K562 (cell line): ENCODE measurements around the gene RUNX1. TPM values are rescaled to one million over a fixed set of nuclear protein-coding genes. Genes with fewer than 3 reads are reported as not detected.
A peak's percentile ranks its signal among the peaks of the same experiment; 100 is the strongest.

ENCODE experiments used
- ATAC-seq: fragments of 200-7000 bp; cut with Tn5 transposase; 3 replicates; pipeline ENCODE4 v1.9.1; 2020; ENCODE audit warnings: moderate library complexity
- BruUV-seq: library from RNA; stranded (reverse); fragments of 400-500 nt; replicated peaks from 2 replicates; lab custom pipeline; 2021; lab: Mats Ljungman, UMichigan
- CTCF ChIA-PET: fragments of 300-600 bp; formaldehyde crosslinking; extraction: SDS; loops from one replicate; lab custom pipeline; 2021; ENCODE audit warnings: low intra/inter-chr PET ratio; lab: Yijun Ruan, JAX
- POLR2A ChIA-PET: fragments of 300-600, 350-650 bp; sonication (Branson Sonifier 250); formaldehyde crosslinking; extraction: SDS; loops from one replicate; lab custom pipeline; 2021; ENCODE audit warnings: antibody characterized with exemption, inconsistent platforms; lab: Yijun Ruan, JAX
- DNase-seq, 4 experiments: peaks; one replicate each; pipeline versions ENCODE4 v3.0.0 to v3.0.0-alpha.2; 2011 to 2018; ENCODE audit warnings: low spot score in 3 of 4, mixed read lengths in 3 of 4; ENCODE audit errors: extremely low read depth in 1 of 4
- FAIRE-seq: peaks from 2 replicates; lab custom pipeline; 2011; peaks lifted over from hg19 to GRCh38; lab: Jason Lieb, UNC
- H2AFZ ChIP-seq: 2 replicates; pipeline ENCODE4 v1.6.0; 2011; ENCODE audit warnings: low read depth, low read length, control low read depth, inconsistent platforms
- H3K27ac ChIP-seq: fragments of 200-600 bp; 3 replicates; pipeline ENCODE4 v1.8.0; 2011; ENCODE audit warnings: low read depth, mild to moderate bottlenecking, control low read depth, inconsistent platforms, low read length, moderate library complexity, mixed read lengths; ENCODE audit errors: extremely low read depth
- H3K27me3 ChIP-seq, 2 experiments: fragments of 300-600 bp in 1 of 2; 2 replicates in 1 of 2; 3 replicates in 1 of 2; pipeline versions ENCODE4 v1.6.0 to v1.8.0; 2011; ENCODE audit warnings: inconsistent platforms in 2 of 2, low read length in 2 of 2, mild to moderate bottlenecking in 1 of 2, mixed read lengths in 1 of 2, moderate library complexity in 1 of 2; ENCODE audit not compliant: control insufficient read depth in 2 of 2, insufficient read depth in 2 of 2
- H3K36me3 ChIP-seq: fragments of 300-600 bp; 3 replicates; pipeline ENCODE4 v1.8.0; 2011; ENCODE audit warnings: mild to moderate bottlenecking, low read length, inconsistent platforms; ENCODE audit not compliant: control insufficient read depth, insufficient read depth
- H3K4me1 ChIP-seq, 2 experiments: fragments of 200-600 bp in 1 of 2; replicated peaks in 1 of 2; 2 replicates in 1 of 2; 3 replicates in 1 of 2; pipeline versions ENCODE4 v1.5.1 to v1.8.0; 2011; ENCODE audit warnings: inconsistent platforms in 2 of 2, low read length in 2 of 2, mild to moderate bottlenecking in 1 of 2, mixed read lengths in 1 of 2, moderate library complexity in 1 of 2; ENCODE audit not compliant: control insufficient read depth in 2 of 2, insufficient read depth in 2 of 2
- H3K4me2 ChIP-seq: 2 replicates; pipeline ENCODE4 v1.6.1; 2011; ENCODE audit warnings: low read length, control low read depth, inconsistent platforms, mixed read lengths; ENCODE audit not compliant: insufficient read depth
- H3K4me3 ChIP-seq: fragments of 200-600 bp; sonication (generic), shearing (Covaris generic); 2 replicates; pipeline ENCODE4 v1.5.1; 2016; ENCODE audit warnings: control low read depth, inconsistent platforms
- H3K79me2 ChIP-seq: fragments of 200-600 bp; 3 replicates; pipeline ENCODE4 v1.8.0; 2011; ENCODE audit warnings: low read length, inconsistent platforms; ENCODE audit not compliant: control insufficient read depth, insufficient read depth
- H3K9ac ChIP-seq, 2 experiments: 2 replicates each; pipeline versions ENCODE4 v1.6.0 to v1.6.1; 2011; ENCODE audit warnings: low read depth in 2 of 2, low read length in 2 of 2, control low read depth in 1 of 2, inconsistent platforms in 1 of 2, mild to moderate bottlenecking in 1 of 2, mixed read lengths in 1 of 2; ENCODE audit not compliant: insufficient read depth in 1 of 2
- H3K9me1 ChIP-seq: one replicate; pipeline ENCODE4 v1.6.0; 2011; ENCODE audit warnings: inconsistent platforms, mild to moderate bottlenecking, low read length, moderate library complexity; ENCODE audit not compliant: control insufficient read depth, insufficient read depth
- H3K9me3 ChIP-seq: replicated peaks from 2 replicates; pipeline ENCODE4 v1.5.1; 2011; ENCODE audit warnings: low read depth, low read length, inconsistent platforms; ENCODE audit not compliant: control insufficient read depth, insufficient read depth
- H4K20me1 ChIP-seq: replicated peaks from 2 replicates; pipeline ENCODE4 v1.6.1; 2011; ENCODE audit warnings: low read length, inconsistent platforms, mixed read lengths; ENCODE audit not compliant: control insufficient read depth, insufficient read depth
- BACH1 ChIP-seq: fragments of 200-800 bp; sonication (Bioruptor generic); IDR thresholded peaks from 2 replicates; pipeline ENCODE4 v1.6.1; 2016; ENCODE audit warnings: missing genetic modification characterization, missing compliant biosample characterization
- HMG20B ChIP-seq: fragments of 250-450 bp; sonication (Bioruptor Pico); IDR thresholded peaks from 2 replicates; pipeline ENCODE4 v1.5.0; 2021; ENCODE audit warnings: mild to moderate bottlenecking
- HNRNPLL ChIP-seq: fragments of 200-400 bp; formaldehyde crosslinking; IDR thresholded peaks from 2 replicates; pipeline ENCODE4 v1.6.1; 2017; ENCODE audit warnings: low read length, low read depth, mild to moderate bottlenecking; ENCODE audit not compliant: poor library complexity, severe bottlenecking
- JUN ChIP-seq, 2 experiments: sonication (generic) in 1 of 2; formaldehyde crosslinking in 1 of 2; IDR thresholded peaks; 2 replicates each; pipeline versions ENCODE4 v1.6.1 to v1.8.0; 2012 to 2022; ENCODE audit warnings: borderline replicate concordance in 2 of 2, mild to moderate bottlenecking in 2 of 2, improper control_type of control experiment in 1 of 2, low read depth in 1 of 2, low read length in 1 of 2, missing genetic modification reagents in 1 of 2
- MCM5 ChIP-seq: fragments of 450-650 bp; IDR thresholded peaks from 2 replicates; pipeline ENCODE4 v1.6.1; 2016; ENCODE audit warnings: low read depth
- MTA1 ChIP-seq: fragments of 450-650 bp; IDR thresholded peaks from 2 replicates; pipeline ENCODE4 v1.6.1; 2017; ENCODE audit warnings: borderline replicate concordance
- NR4A1 ChIP-seq, 2 experiments: fragments of 250-450 bp in 1 of 2; fragments of 450-650 bp in 1 of 2; sonication (Bioruptor Pico) in 1 of 2; IDR thresholded peaks; 2 replicates each; pipeline versions ENCODE4 v1.4.0 to v1.6.1; 2016 to 2020; ENCODE audit warnings: mild to moderate bottlenecking in 2 of 2, missing compliant biosample characterization in 1 of 2, missing genetic modification characterization in 1 of 2, moderate library complexity in 1 of 2
- PHTF2 ChIP-seq: fragments of 250-450 bp; sonication (Bioruptor Pico); IDR thresholded peaks from 2 replicates; pipeline ENCODE4 v1.5.0; 2021; ENCODE audit warnings: mild to moderate bottlenecking
- PREB ChIP-seq: sonication (generic); formaldehyde crosslinking; IDR thresholded peaks from 2 replicates; pipeline ENCODE4 v1.8.1; 2023; ENCODE audit warnings: mild to moderate bottlenecking, missing genetic modification reagents
- PTTG1 ChIP-seq: fragments of 450-650 bp; IDR thresholded peaks from 2 replicates; pipeline ENCODE4 v1.6.1; 2016; ENCODE audit warnings: low read depth, mild to moderate bottlenecking, missing genetic modification characterization, missing compliant biosample characterization
- RCOR1 ChIP-seq, 2 experiments: IDR thresholded peaks; 2 replicates each; pipeline ENCODE4 v1.6.1; 2012; ENCODE audit warnings: low read depth in 2 of 2, low read length in 2 of 2, borderline replicate concordance in 1 of 2, improper control_type of control experiment in 1 of 2
- SMARCA5 ChIP-seq: fragments of 450-650 bp; IDR thresholded peaks from 2 replicates; pipeline ENCODE4 v1.6.1; 2016
- TBP ChIP-seq: optimal IDR thresholded peaks from 2 replicates; pipeline ENCODE3; 2011; ENCODE audit warnings: low read depth, low read length, improper control_type of control experiment
- TCF7 ChIP-seq: sonication (generic); IDR thresholded peaks from 2 replicates; pipeline ENCODE4 v1.6.1; 2016; ENCODE audit warnings: antibody characterized with exemption, borderline replicate concordance
- USF1 ChIP-seq: sonication (generic); formaldehyde crosslinking; IDR thresholded peaks from 2 replicates; pipeline ENCODE4 v1.9.0; 2022; ENCODE audit warnings: mild to moderate bottlenecking, missing genetic modification reagents
- ZBTB43 ChIP-seq: sonication (generic); formaldehyde crosslinking; IDR thresholded peaks from 2 replicates; pipeline ENCODE4 v1.8.0; 2023; ENCODE audit warnings: mild to moderate bottlenecking, missing genetic modification reagents
- ZC3H8 ChIP-seq: fragments of 450-650 bp; IDR thresholded peaks from 2 replicates; pipeline ENCODE4 v1.6.1; 2017
- ZFP36 ChIP-seq: fragments of 150-350 bp; IDR thresholded peaks from 2 replicates; pipeline ENCODE4 v1.6.1; 2018; ENCODE audit warnings: low read length, low read depth; ENCODE audit not compliant: partially characterized antibody
- WGBS: fragments of 100-300 bp; shearing (Covaris generic); methylation state at CpG from one replicate; pipeline ENCODE4 v1.1.6; 2016; ENCODE audit warnings: low coverage, mixed read lengths; ENCODE audit not compliant: insufficient coverage; ENCODE audit errors: missing lambda C conversion rate; 5-methylcytosine and 5-hydroxymethylcytosine counted together
- in situ Hi-C: fragments of 300-500 bp; cut with MboI; formaldehyde crosslinking; loops from 4 replicates; pipeline ENCODE4 v1.15.0; 2018; ENCODE audit warnings: inconsistent platforms, mixed read lengths
- intact Hi-C: fragments of 100-400 bp; cut with micrococcal nuclease; formaldehyde crosslinking; loops from 2 replicates; pipeline ENCODE4 v1.14.2; 2022
- polyA plus RNA-seq, 8 experiments: library from polyadenylated mRNA; depleted of rRNA in 4 of 8; stranded (reverse) in 5 of 8; unstranded in 3 of 8; fragments of >200 nt; fragmentation: Nextera tagmentation in 2 of 8; fragmentation: Illumina TruSeq in 1 of 8; extraction: Ambion mirVana in 2 of 8; extraction: Trizol in 1 of 8; gene quantifications; 2 replicates each; pipeline versions ENCODE4 v1.2.1 to v1.2.3, GENCODE V29; 2011 to 2014; ENCODE audit warnings: inconsistent platforms in 1 of 8, missing spikeins in 1 of 8
- total RNA-seq, 7 experiments: library from RNA; depleted of rRNA in 6 of 7; stranded (reverse); fragments of >200 nt in 6 of 7; fragmentation: Illumina TruSeq in 2 of 7; extraction: Trizol in 2 of 7; gene quantifications; 2 replicates each; pipeline versions ENCODE4 v1.2.1 to v1.2.3, GENCODE V29; 2011 to 2021; ENCODE audit warnings: low replicate concordance in 1 of 7

Gene RUNX1
- total and polyA plus RNA-seq, 9 of the 15 experiments (the other 6 are each of a cell fraction or from before 2014, with no cell fraction given), result 2.2 to 68.6 (median 17.8) TPM

GRCh38 chr21:35048706-35049617 lies at the start of gene RUNX1 (continued):
- no peak for TF ChIP-seq ZBTB43
- TF ChIP-seq TCF7, result no peak
- TF ChIP-seq TBP, result peak; percentile 21
- no peak for TF ChIP-seq BACH1 (tag)
- TF ChIP-seq PREB (CRISPR knock-in tag), result no peak

GRCh38 chr21:35097525-35097924 lies 48.4 kb upstream of the RUNX1 start:
- 30% methylated on average over 4 of the region's 4 CpGs for WGBS
- CTCF ChIA-PET, result no interaction called here
- no peaks in the 10 kb centered on the region for H4K20me1 ChIP-seq
- no peak for TF ChIP-seq MTA1
- TF ChIP-seq ZC3H8, result no peak
- TF ChIP-seq ZFP36, result peak; percentile 83
- TF ChIP-seq USF1 (CRISPR knock-in tag), result no peak
- TF ChIP-seq MCM5, result no peak
- no peak for TF ChIP-seq HMG20B (CRISPR knock-in tag)
- no peak for TF ChIP-seq JUN (IDR thresholded peaks at IDR 0.05; ENCODE audit: borderline replicate concordance, low read depth, low read length)
- TF ChIP-seq JUN (CRISPR knock-in tag; IDR thresholded peaks at IDR 0.05; ENCODE audit: borderline replicate concordance), result no peak
- TF ChIP-seq NR4A1 (CRISPR knock-in tag; IDR thresholded peaks at IDR 0.05), result no peak
- TF ChIP-seq NR4A1 (tag; IDR thresholded peaks at IDR 0.05), result no peak
- TF ChIP-seq SMARCA5, result 0 out of 2 replicates have a peak, but pooled peaks have one; percentile 55
- 0 out of 4 replicates have a peak, but pooled peaks of 1 of the 2 experiments have one; percentile 30 for TF ChIP-seq RCOR1 (IDR thresholded peaks at IDR 0.05; ENCODE audit: borderline replicate concordance in 1 of 2, low read depth in 2 of 2, low read length in 2 of 2)
- TF ChIP-seq HNRNPLL, result no peak
- no peak for TF ChIP-seq PHTF2 (CRISPR knock-in tag)
- TF ChIP-seq PTTG1 (tag), result no peak

More at GRCh38 chr21:35097525-35097924, 48.4 kb upstream of the RUNX1 start:
- peaks cover 9 to 44% of the 10 kb centered on the region in 2 experiments for H3K4me1 ChIP-seq
- in situ Hi-C loops (no loop called here), intact Hi-C loops (no loop called here)
- no TSS peak for BruUV-seq
- H3K9me3 ChIP-seq, result no peaks in the 10 kb centered on the region
- ATAC-seq (no peak), FAIRE-seq (no peak), DNase-seq (no peak)
- no peaks in the 10 kb centered on the region for H3K79me2 ChIP-seq
- POLR2A ChIA-PET, result no interaction called here
- peak overlapping the region; percentile 30 for H2AFZ ChIP-seq
- H3K4me3 ChIP-seq, result no peak overlapping the region
- H3K4me2 ChIP-seq, result no peak overlapping the region
- H3K9me1 ChIP-seq, result no peaks in the 10 kb centered on the region
- H3K36me3 ChIP-seq, result no peaks in the 10 kb centered on the region
- no peaks in the 10 kb centered on the region for H3K27me3 ChIP-seq
- H3K9ac ChIP-seq, result peak overlapping the region in 1 of 2 experiments; percentile 30; a peak in 1 of 4 replicates
- H3K27ac ChIP-seq, result no peak overlapping the region
